Dermis blood vessel endothelial cell (primary cell): ENCODE measurements around the gene NDUFS8. TPM values are rescaled to one million over a fixed set of nuclear protein-coding genes. Genes with fewer than 3 reads are reported as not detected.

Source experiments
- DNase-seq: peaks from one replicate; pipeline ENCODE4 v3.0.0; 2010
- total RNA-seq: library from RNA; depleted of rRNA; stranded (reverse); fragments of >200 nt; gene quantifications from 2 replicates; pipeline ENCODE4 v1.2.3, GENCODE V29; 2014

Gene NDUFS8
- total RNA-seq, 1 donor from 2014 or later: 104 TPM

- peak; percentile 15 for DNase-seq
These were observed 21.0 kb downstream of the NDUFS8 start for GRCh38 chr11:68051191-68052136.

DNA sequence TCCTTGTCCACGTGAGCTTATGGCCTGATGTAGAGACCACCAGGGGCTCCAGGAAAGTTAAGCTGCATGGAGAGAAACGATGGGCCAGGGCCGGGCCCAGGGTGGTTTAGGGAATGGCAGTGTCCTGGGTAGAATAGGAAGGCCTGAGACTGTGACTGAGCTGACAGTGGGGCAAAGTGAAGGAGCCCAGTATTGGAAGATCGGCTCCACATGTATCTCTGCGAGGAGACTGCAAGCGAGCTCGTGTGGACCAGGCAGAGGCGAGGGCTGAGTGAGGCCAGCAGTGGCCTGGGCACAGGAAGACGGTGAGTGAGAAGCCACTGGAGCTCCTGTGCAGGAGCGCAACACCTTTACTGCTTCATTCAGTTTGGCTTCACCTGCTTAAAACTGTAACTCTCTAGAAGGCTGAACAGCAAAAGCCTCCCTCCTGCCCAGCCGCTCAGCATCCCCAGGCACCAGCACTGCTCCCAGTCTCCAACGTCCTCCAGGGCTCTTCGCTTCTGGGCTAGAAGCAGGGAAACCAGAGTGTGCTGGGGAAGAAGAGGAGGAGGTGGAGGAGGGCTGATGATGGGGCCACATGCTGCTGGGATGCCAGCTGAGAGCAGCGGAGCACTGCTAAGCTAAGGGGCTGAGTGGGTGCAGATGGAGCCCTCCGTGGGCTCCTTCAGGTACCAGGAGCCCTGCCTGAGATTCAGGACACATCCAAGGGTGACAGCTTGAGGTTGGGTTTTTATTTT is 21.8 kb downstream of the NDUFS8 start:
- no peak for DNase-seq

- DNase-seq: no peak
These were observed 22.6 kb downstream of the NDUFS8 start for GRCh38 chr11:68053117-68053516.

DNA sequence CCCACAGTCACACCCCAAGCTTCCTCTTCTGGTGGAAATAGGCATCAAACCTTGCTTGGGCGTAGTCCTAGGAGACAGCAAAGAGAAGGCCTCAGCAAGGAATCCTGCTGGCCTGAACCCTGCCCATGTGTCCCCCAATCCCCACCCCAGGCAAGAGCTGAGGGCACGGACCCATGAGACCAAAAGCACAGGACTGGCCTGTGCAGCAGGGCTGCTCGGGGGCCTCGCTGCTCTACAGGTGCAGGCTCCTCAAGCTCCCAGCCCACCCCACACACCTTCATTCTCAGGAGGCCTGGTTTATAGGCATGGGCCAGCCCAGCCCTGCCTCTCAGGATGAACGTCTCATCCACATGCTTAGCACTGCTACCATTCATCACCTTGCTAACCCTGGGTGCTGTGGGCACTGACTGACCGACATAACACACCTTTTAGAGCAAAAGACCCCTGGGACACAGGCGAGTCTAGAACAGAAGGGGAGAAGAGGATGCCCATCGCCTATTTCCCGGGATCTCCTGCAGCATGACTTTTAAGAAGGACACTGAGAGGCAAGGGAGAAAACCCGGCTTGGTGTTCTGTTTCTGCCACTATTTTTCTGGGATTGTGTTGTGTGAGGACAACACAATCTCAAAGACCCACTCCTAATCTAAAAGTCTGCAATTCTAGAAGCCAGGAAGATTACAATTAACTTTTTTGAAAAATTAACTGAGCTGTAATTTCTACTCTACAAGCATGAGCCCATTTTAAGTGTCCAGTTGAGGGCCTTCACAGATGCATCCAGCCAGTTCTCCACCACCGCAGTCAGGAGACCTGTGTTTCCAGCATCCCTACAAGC is 23.7 kb downstream of the NDUFS8 start:
- DNase-seq: no peak

- DNase-seq: no peak
These were observed 26.1 kb downstream of the NDUFS8 start for GRCh38 chr11:68056317-68057285.

DNA sequence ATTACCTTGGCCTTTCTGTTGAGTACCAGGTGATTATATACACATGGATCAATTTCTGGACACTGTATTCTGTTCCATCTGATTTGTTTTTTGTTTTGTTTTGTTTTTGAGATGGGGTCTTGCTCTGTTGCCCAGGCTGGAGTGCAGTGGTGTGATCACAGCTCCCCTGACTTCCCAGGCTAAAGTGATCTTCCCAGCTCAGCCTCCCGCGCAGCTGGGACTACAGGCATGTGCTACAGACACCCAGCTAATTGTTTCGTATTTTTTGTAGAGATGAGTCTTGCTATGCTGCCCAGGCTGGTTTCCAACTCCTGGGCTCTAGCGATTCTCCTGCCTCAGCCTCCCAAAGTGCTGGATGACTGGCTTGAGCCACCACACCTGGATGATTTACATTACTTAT is 27.3 kb downstream of the NDUFS8 start:
- no peak for DNase-seq

DNA sequence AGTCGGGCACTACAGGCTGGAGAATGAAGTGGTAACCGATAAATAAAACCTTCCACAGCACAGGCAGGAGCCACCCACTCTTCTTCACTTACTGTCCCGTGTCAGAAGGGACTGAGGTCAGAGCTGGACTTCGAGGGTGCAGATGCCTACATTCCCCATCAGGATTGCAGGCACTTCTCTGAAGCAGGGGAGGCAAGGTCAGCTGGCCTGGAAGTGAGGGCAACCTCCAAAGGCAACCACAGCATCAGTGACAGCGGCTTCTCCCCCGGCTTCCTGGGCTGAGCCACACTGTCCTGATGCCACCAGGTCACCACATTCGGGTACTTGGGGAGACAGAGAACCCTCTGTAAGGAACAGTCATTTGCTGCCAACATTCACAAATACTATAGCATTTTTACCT is 31.0 kb downstream of the NDUFS8 start:
- DNase-seq: no peak

DNA sequence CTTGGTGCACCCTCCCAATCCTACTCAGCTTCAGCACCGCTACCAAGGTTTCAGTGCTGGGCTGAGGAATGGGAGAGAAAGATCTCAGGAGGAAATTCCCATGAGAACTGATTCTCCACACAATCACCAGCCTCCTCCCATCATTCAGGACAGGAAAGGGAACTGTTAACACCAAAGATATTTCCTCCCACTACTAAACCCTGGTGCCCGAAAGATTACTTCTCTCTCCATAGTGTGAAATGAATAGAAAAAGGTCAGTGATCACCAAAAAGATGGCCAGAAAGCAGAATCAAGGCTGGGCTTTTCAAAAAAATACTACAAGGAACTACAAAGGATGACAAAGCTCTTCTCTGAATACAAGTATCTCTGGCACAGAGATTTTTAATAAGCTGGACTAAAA is 34.4 kb downstream of the NDUFS8 start:
- DNase-seq: peak; percentile 68

- DNase-seq: no peak
These were observed 35.4 kb downstream of the NDUFS8 start for GRCh38 chr11:68065841-68066240.

DNA sequence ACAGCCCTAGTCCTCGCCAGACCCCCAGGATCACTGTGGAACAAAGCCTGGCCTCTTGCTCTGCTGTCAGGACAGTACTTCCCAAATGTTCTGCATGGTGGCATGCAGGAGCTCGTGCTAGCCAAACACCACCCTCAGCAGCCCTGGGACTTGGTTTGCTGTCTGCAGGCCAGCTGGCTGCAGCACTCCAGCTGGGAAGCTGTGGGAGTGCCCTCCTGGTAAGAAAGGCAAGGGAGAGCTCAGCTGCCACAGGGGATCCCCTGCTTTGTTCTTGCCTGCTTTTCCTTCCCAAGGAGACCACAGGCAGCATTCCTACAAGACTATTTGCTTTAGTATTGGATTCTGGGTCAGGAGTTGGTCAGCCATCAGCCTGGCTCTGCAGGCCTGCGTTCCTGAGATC is 36.3 kb downstream of the NDUFS8 start:
- no peak for DNase-seq

GRCh38 chr11:68067991-68068390 is 37.5 kb downstream of the NDUFS8 start:
- DNase-seq: no peak

DNA sequence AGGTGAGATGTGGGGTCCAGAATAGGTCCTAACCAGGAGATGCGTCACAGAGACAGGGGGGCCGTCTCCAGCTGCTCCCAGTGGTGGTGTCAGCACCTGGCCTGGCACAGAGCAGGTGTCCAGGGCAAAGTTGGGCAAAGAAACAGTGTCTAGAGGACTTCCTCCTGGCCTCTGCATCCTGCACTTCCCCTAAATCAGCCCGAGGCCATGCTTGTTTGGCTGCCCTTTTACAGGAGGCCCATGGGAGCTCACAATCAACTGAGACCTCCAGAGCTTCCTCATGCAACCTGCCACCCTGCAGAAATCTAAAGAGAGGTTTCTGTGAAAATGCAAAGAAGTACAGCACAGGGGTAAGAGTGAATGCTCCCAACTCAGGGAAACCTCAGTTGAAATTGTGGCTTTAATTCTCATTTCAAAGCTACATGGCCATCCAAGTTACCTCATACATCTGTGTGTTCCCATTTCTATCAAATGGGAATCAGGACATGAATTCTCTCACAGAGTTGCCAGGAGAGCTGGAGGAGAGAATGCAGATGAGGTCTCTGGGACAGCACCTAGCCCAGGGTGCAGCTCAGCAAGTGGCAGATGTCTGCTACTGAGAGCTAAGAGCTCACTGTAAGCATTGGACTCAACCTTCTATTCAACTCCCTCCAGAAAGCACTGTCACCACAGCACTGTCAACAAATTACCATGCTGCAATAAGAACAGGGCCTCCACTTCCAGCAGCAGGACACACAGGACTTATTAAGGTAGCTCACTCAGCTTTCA is 41.0 kb downstream of the NDUFS8 start:
- DNase-seq: no peak

GRCh38 chr11:68074584-68075352 is 44.3 kb downstream of the NDUFS8 start:
- DNase-seq: no peak

- peak; percentile 48 for DNase-seq
These were observed 46.0 kb downstream of the NDUFS8 start for GRCh38 chr11:68076371-68077042.

GRCh38 chr11:68077617-68078582 is 47.4 kb downstream of the NDUFS8 start:
- no peak for DNase-seq

- no peak for DNase-seq
These were observed 50.4 kb downstream of the NDUFS8 start for GRCh38 chr11:68080860-68081259.

- DNase-seq: peak; percentile 19
These were observed 51.2 kb downstream of the NDUFS8 start for GRCh38 chr11:68081691-68082090.

- DNase-seq: no peak
These were observed 52.0 kb downstream of the NDUFS8 start for GRCh38 chr11:68082481-68082880.
